Measurements from ENCODE around the gene KRT71. TPM values are rescaled to one million over a fixed set of nuclear protein-coding genes. Genes with fewer than 3 reads are reported as not detected.

The KRT71 gene
- total RNA-seq, 1 donor from 2014 or later, result not detected

- no peak for DNase-seq (ENCODE audit: low spot score)
- intact Hi-C loops (cut with micrococcal nuclease), result no loop called here
- H3K27ac Mint-ChIP-seq, result no peak overlapping the region
- H3K9me3 Mint-ChIP-seq, result no peaks in the 10 kb centered on the region
- H3K27me3 Mint-ChIP-seq (ENCODE audit: low read depth), result peaks cover 8% of the 10 kb centered on the region
- no peak overlapping the region for H3K4me3 Mint-ChIP-seq (ENCODE audit: low read depth)
- H3K36me3 Mint-ChIP-seq (ENCODE audit: low read depth), result no peaks in the 10 kb centered on the region
- no peaks in the 10 kb centered on the region for H3K4me1 Mint-ChIP-seq (ENCODE audit: low read depth)
These were observed 20.4 kb upstream of the KRT71 start for GRCh38 chr12:52573306-52573705.

GRCh38 chr12:52570511-52570910 lies 17.6 kb upstream of the KRT71 start:
- Mint-ChIP-seq H3K36me3 (ENCODE audit: low read depth) (no peaks in the 10 kb centered on the region), H3K27ac (no peak overlapping the region), H3K4me1 (ENCODE audit: low read depth) (no peaks in the 10 kb centered on the region), H3K27me3 (ENCODE audit: low read depth) (peaks cover 3% of the 10 kb centered on the region), H3K4me3 (ENCODE audit: low read depth) (no peak overlapping the region), H3K9me3 (no peaks in the 10 kb centered on the region)
- DNase-seq (ENCODE audit: low spot score), result no peak
- intact Hi-C loops (cut with micrococcal nuclease), result no loop called here

- DNase-seq (ENCODE audit: low spot score), result no peak
- Mint-ChIP-seq H3K9me3 (no peaks in the 10 kb centered on the region), H3K27me3 (ENCODE audit: low read depth) (peaks cover 11% of the 10 kb centered on the region), H3K27ac (no peak overlapping the region), H3K4me3 (ENCODE audit: low read depth) (no peak overlapping the region), H3K36me3 (ENCODE audit: low read depth) (no peaks in the 10 kb centered on the region), H3K4me1 (ENCODE audit: low read depth) (no peaks in the 10 kb centered on the region)
- intact Hi-C loops (cut with micrococcal nuclease), result no loop called here
These were observed 15.2 kb upstream of the KRT71 start for GRCh38 chr12:52568111-52568510.

GRCh38 chr12:52566847-52567291 lies 13.9 kb upstream of the KRT71 start:
- no peaks in the 10 kb centered on the region for H3K36me3 Mint-ChIP-seq (ENCODE audit: low read depth)
- intact Hi-C loops (cut with micrococcal nuclease), result no loop called here
- no peaks in the 10 kb centered on the region for H3K9me3 Mint-ChIP-seq
- H3K27me3 Mint-ChIP-seq (ENCODE audit: low read depth), result peaks cover 11% of the 10 kb centered on the region
- no peak overlapping the region for H3K4me3 Mint-ChIP-seq (ENCODE audit: low read depth)
- H3K4me1 Mint-ChIP-seq (ENCODE audit: low read depth), result no peaks in the 10 kb centered on the region
- no peak for DNase-seq (ENCODE audit: low spot score)
- no peak overlapping the region for H3K27ac Mint-ChIP-seq

- DNase-seq (ENCODE audit: low spot score), result no peak
- H3K27me3 Mint-ChIP-seq (ENCODE audit: low read depth), result peaks cover 15% of the 10 kb centered on the region
- H3K4me3 Mint-ChIP-seq (ENCODE audit: low read depth), result no peak overlapping the region
- no peak overlapping the region for H3K27ac Mint-ChIP-seq
- H3K36me3 Mint-ChIP-seq (ENCODE audit: low read depth), result no peaks in the 10 kb centered on the region
- no peaks in the 10 kb centered on the region for H3K4me1 Mint-ChIP-seq (ENCODE audit: low read depth)
- intact Hi-C loops (cut with micrococcal nuclease), result no loop called here
- H3K9me3 Mint-ChIP-seq, result no peaks in the 10 kb centered on the region
These were observed 11.6 kb upstream of the KRT71 start for GRCh38 chr12:52564582-52564981.

- intact Hi-C loops (cut with micrococcal nuclease), result no loop called here
- H3K4me3 Mint-ChIP-seq (ENCODE audit: low read depth), result no peak overlapping the region
- H3K9me3 Mint-ChIP-seq, result no peaks in the 10 kb centered on the region
- no peaks in the 10 kb centered on the region for H3K4me1 Mint-ChIP-seq (ENCODE audit: low read depth)
- no peak for DNase-seq (ENCODE audit: low spot score)
- no peaks in the 10 kb centered on the region for H3K36me3 Mint-ChIP-seq (ENCODE audit: low read depth)
- no peak overlapping the region for H3K27ac Mint-ChIP-seq
- peaks cover 15% of the 10 kb centered on the region for H3K27me3 Mint-ChIP-seq (ENCODE audit: low read depth)
These were observed 9.0 kb upstream of the KRT71 start for GRCh38 chr12:52561880-52562449.

- intact Hi-C loops (cut with micrococcal nuclease), result no loop called here
- Mint-ChIP-seq H3K27ac (no peak overlapping the region), H3K4me3 (ENCODE audit: low read depth) (no peak overlapping the region), H3K36me3 (ENCODE audit: low read depth) (no peaks in the 10 kb centered on the region), H3K9me3 (no peaks in the 10 kb centered on the region), H3K27me3 (ENCODE audit: low read depth) (peaks cover 9% of the 10 kb centered on the region), H3K4me1 (ENCODE audit: low read depth) (no peaks in the 10 kb centered on the region)
- DNase-seq (ENCODE audit: low spot score), result no peak
These were observed 7.0 kb upstream of the KRT71 start for GRCh38 chr12:52559979-52560378.

- intact Hi-C loops (cut with micrococcal nuclease), result no loop called here
- Mint-ChIP-seq H3K9me3 (no peaks in the 10 kb centered on the region), H3K4me3 (ENCODE audit: low read depth) (no peak overlapping the region), H3K27ac (no peak overlapping the region), H3K36me3 (ENCODE audit: low read depth) (no peaks in the 10 kb centered on the region), H3K4me1 (ENCODE audit: low read depth) (no peaks in the 10 kb centered on the region), H3K27me3 (ENCODE audit: low read depth) (peaks cover 8% of the 10 kb centered on the region)
- DNase-seq (ENCODE audit: low spot score), result no peak
These were observed 6.0 kb upstream of the KRT71 start for GRCh38 chr12:52558781-52559445.

GRCh38 chr12:52557476-52557875 lies 4.5 kb upstream of the KRT71 start:
- no peaks in the 10 kb centered on the region for H3K36me3 Mint-ChIP-seq (ENCODE audit: low read depth)
- H3K9me3 Mint-ChIP-seq, result no peaks in the 10 kb centered on the region
- H3K4me3 Mint-ChIP-seq (ENCODE audit: low read depth), result no peak overlapping the region
- H3K27ac Mint-ChIP-seq, result no peak overlapping the region
- intact Hi-C loops (cut with micrococcal nuclease), result no loop called here
- no peaks in the 10 kb centered on the region for H3K4me1 Mint-ChIP-seq (ENCODE audit: low read depth)
- DNase-seq (ENCODE audit: low spot score), result no peak
- peaks cover 8% of the 10 kb centered on the region for H3K27me3 Mint-ChIP-seq (ENCODE audit: low read depth)

- intact Hi-C loops (cut with micrococcal nuclease), result no loop called here
- no peak overlapping the region for H3K4me3 Mint-ChIP-seq (ENCODE audit: low read depth)
- H3K27ac Mint-ChIP-seq, result no peak overlapping the region
- no peaks in the 10 kb centered on the region for H3K36me3 Mint-ChIP-seq (ENCODE audit: low read depth)
- no peak for DNase-seq (ENCODE audit: low spot score)
- no peaks in the 10 kb centered on the region for H3K4me1 Mint-ChIP-seq (ENCODE audit: low read depth)
- H3K27me3 Mint-ChIP-seq (ENCODE audit: low read depth), result peaks cover 7% of the 10 kb centered on the region
- H3K9me3 Mint-ChIP-seq, result no peaks in the 10 kb centered on the region
These were observed 2.6 kb upstream of the KRT71 start for GRCh38 chr12:52555577-52555976.

- no peaks in the 10 kb centered on the region for H3K4me1 Mint-ChIP-seq (ENCODE audit: low read depth)
- H3K36me3 Mint-ChIP-seq (ENCODE audit: low read depth), result no peaks in the 10 kb centered on the region
- H3K27ac Mint-ChIP-seq, result no peak overlapping the region
- no peak overlapping the region for H3K4me3 Mint-ChIP-seq (ENCODE audit: low read depth)
- peaks cover 7% of the 10 kb centered on the region for H3K27me3 Mint-ChIP-seq (ENCODE audit: low read depth)
- intact Hi-C loops (cut with micrococcal nuclease), result no loop called here
- no peak for DNase-seq (ENCODE audit: low spot score)
- no peaks in the 10 kb centered on the region for H3K9me3 Mint-ChIP-seq
These were observed 890 bp downstream of the KRT71 start for GRCh38 chr12:52552055-52552454.

GRCh38 chr12:52551216-52551865 lies 1.6 kb downstream of the KRT71 start:
- intact Hi-C loops (cut with micrococcal nuclease), result no loop called here
- Mint-ChIP-seq H3K27me3 (ENCODE audit: low read depth) (peaks cover 7% of the 10 kb centered on the region), H3K4me1 (ENCODE audit: low read depth) (no peaks in the 10 kb centered on the region), H3K9me3 (no peaks in the 10 kb centered on the region), H3K27ac (no peak overlapping the region), H3K36me3 (ENCODE audit: low read depth) (no peaks in the 10 kb centered on the region), H3K4me3 (ENCODE audit: low read depth) (no peak overlapping the region)
- no peak for DNase-seq (ENCODE audit: low spot score)

GRCh38 chr12:52546126-52546525 lies 6.8 kb downstream of the KRT71 start:
- Mint-ChIP-seq H3K4me3 (ENCODE audit: low read depth) (no peak overlapping the region), H3K4me1 (ENCODE audit: low read depth) (peaks cover 10% of the 10 kb centered on the region)
- no peak for DNase-seq (ENCODE audit: low spot score)

More at GRCh38 chr12:52546126-52546525, 6.8 kb downstream of the KRT71 start:
- H3K27ac Mint-ChIP-seq, result no peak overlapping the region
- peaks cover 3% of the 10 kb centered on the region for H3K27me3 Mint-ChIP-seq (ENCODE audit: low read depth)
- no peaks in the 10 kb centered on the region for H3K9me3 Mint-ChIP-seq
- H3K36me3 Mint-ChIP-seq (ENCODE audit: low read depth), result no peaks in the 10 kb centered on the region
- intact Hi-C loops (cut with micrococcal nuclease), result no loop called here
